ENCODE results near the gene LDLRAD2. TPM values are rescaled to one million over a fixed set of nuclear protein-coding genes. Genes with fewer than 3 reads are reported as not detected.
A peak's percentile ranks its signal among the peaks of the same experiment; 100 is the strongest.

LDLRAD2 gene
- total and polyA plus RNA-seq, 10 of the 15 experiments (the other 5 are each of a cell fraction or from before 2014, with no cell fraction given): 0.04 to 0.23 (median 0.11) TPM; not detected in 7

DNA sequence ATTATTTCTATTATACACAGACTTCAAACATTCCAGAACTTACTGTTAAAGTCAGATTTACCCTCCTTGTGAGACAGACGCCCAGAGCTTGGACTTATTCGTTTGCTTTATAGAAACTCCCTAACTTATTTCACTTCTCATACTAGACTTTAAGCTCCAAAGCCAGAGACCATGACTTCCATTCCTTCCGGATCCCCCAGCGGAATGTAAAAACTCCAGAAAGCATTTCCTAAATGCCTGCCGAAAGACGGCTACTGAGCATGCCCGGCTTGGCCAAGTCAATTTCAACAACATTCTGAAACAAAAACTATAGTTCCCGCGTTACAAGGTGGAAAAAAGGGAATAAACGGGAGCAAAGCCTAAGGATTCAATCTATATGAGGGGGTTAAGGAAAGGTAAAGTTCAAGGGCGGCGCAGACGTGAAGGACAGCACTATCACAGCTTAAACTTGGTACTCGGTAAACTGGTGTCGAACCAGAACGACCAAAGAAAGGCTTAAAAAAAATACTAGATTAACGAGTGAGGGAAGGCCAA lies 30.2 kb upstream of the LDLRAD2 start (continued):
- TF ChIP-seq SIN3A (IDR thresholded peaks at IDR 0.05; ENCODE audit: low read depth, low read length) (peak; percentile 57; the same call in 1 of the 2 replicates), POLR2AphosphoS5 (IDR thresholded peaks at IDR 0.05; ENCODE audit: low read length) (peak; percentile 91), MTA2 (IDR thresholded peaks at IDR 0.05; ENCODE audit: low read depth) (0 out of 2 replicates have a peak, but pooled peaks have one; percentile 40), RB1 (IDR thresholded peaks at IDR 0.05; ENCODE audit: borderline replicate concordance) (peak; percentile 33; the same call in 1 of the 2 replicates), SMARCA5 (IDR thresholded peaks at IDR 0.05) (0 out of 2 replicates have a peak, but pooled peaks have one; percentile 9), TAF1 (IDR thresholded peaks at IDR 0.05; ENCODE audit: borderline replicate concordance, low read depth, low read length) (peak; percentile 74; the same call in 1 of the 2 replicates), RELA (IDR thresholded peaks at IDR 0.05; ENCODE audit: borderline replicate concordance, partially characterized antibody) (peak; percentile 60), NFYA (IDR thresholded peaks at IDR 0.05; ENCODE audit: borderline replicate concordance, low read depth, low read length) (no peak), JUNB (IDR thresholded peaks at IDR 0.05) (no peak), WRNIP1 (IDR thresholded peaks at IDR 0.05; ENCODE audit: borderline replicate concordance, low read depth, low read length) (peak; percentile 94; the same call in 1 of the 2 replicates), IKZF2 (IDR thresholded peaks at IDR 0.05) (peak in 1 of 2 experiments; percentile 27; a peak in 1 of 4 replicates), EED (IDR thresholded peaks at IDR 0.05; ENCODE audit: low read depth) (0 out of 2 replicates have a peak, but pooled peaks have one; percentile 34)
- TF ChIP-seq, protein P1, sequence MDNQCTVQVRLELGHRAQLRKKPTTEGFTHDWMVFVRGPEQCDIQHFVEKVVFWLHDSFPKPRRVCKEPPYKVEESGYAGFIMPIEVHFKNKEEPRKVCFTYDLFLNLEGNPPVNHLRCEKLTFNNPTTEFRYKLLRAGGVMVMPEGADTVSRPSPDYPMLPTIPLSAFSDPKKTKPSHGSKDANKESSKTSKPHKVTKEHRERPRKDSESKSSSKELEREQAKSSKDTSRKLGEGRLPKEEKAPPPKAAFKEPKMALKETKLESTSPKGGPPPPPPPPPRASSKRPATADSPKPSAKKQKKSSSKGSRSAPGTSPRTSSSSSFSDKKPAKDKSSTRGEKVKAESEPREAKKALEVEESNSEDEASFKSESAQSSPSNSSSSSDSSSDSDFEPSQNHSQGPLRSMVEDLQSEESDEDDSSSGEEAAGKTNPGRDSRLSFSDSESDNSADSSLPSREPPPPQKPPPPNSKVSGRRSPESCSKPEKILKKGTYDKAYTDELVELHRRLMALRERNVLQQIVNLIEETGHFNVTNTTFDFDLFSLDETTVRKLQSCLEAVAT (IDR thresholded peaks at IDR 0.05): peak; percentile 80

All from GM12878 (cell line).